ENCODE measurements around the gene GAB1.

Gene GAB1

GRCh38 chr4:143307531-143307930 is 29.1 kb upstream of the GAB1 start:
- Histone ChIP-seq H2AK5ac (ENCODE audit: low read length) (no peak overlapping the region), H3K36me3 (ENCODE audit: control insufficient read depth, insufficient read depth, low read length) (no peaks in the 10 kb centered on the region), H3K79me2 (ENCODE audit: control insufficient read depth, insufficient read depth, low read length) (no peaks in the 10 kb centered on the region), H3K56ac (ENCODE audit: low read length) (no peak overlapping the region), H3K23ac (ENCODE audit: low read length) (no peak overlapping the region), H2BK15ac (replicated peaks; ENCODE audit: low read depth) (no peak overlapping the region), H3K4me1 (ENCODE audit: control insufficient read depth, low read depth, low read length) (no peaks in the 10 kb centered on the region), H2BK5ac (ENCODE audit: low read length) (no peak overlapping the region), H3K4ac (ENCODE audit: low read depth, low read length) (no peak overlapping the region), H3K18ac (ENCODE audit: low read length) (no peak overlapping the region), H3K27me3 (ENCODE audit: insufficient read depth, low read length, poor library complexity) (no peaks in the 10 kb centered on the region), H3K9ac (ENCODE audit: low read length) (no peak overlapping the region), H3K4me2 (ENCODE audit: low read length) (no peak overlapping the region), H2BK120ac (ENCODE audit: low read depth, low read length) (no peak overlapping the region), H3K79me1 (ENCODE audit: low read length) (no peaks in the 10 kb centered on the region), H3K4me3 (ENCODE audit: low read length) (no peak overlapping the region), H4K5ac (ENCODE audit: low read length) (no peak overlapping the region), H4K8ac (ENCODE audit: low read depth, low read length) (no peak overlapping the region), H3K27ac (ENCODE audit: low read depth, low read length) (no peak overlapping the region)
- no CpG with 5 or more reads among the region's 1 CpG for WGBS (ENCODE audit: extremely low coverage, insufficient coverage, low lambda C conversion rate)
- no peak for DNase-seq

DNA sequence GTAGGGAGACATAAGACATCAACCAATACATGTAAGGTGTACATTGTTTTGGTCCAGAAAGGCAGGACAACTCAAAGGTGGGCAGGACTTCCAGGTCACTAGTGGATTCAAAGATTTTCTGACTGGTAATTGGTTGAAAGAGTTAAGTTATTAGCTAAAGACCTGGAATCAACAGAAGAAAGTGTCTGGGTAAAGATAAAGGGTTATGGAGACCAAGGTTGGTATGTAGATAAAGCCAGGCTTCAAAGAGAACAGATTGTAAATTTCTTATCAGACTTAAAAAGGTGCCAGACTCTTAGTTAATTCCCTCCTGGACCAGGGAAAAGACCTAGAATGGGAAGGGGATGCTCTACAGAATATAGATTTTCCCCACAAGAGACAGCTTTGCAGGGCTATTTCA is 28.3 kb upstream of the GAB1 start:
- Histone ChIP-seq H3K4me3 (ENCODE audit: low read length) (no peak overlapping the region), H3K9ac (ENCODE audit: low read length) (no peak overlapping the region), H3K36me3 (ENCODE audit: control insufficient read depth, insufficient read depth, low read length) (no peaks in the 10 kb centered on the region), H3K79me2 (ENCODE audit: control insufficient read depth, insufficient read depth, low read length) (no peaks in the 10 kb centered on the region), H3K4me1 (ENCODE audit: control insufficient read depth, low read depth, low read length) (no peaks in the 10 kb centered on the region), H3K23ac (ENCODE audit: low read length) (no peak overlapping the region), H2BK15ac (replicated peaks; ENCODE audit: low read depth) (no peak overlapping the region), H3K27me3 (ENCODE audit: insufficient read depth, low read length, poor library complexity) (no peaks in the 10 kb centered on the region), H3K79me1 (ENCODE audit: low read length) (no peaks in the 10 kb centered on the region), H2AK5ac (ENCODE audit: low read length) (no peak overlapping the region), H4K5ac (ENCODE audit: low read length) (no peak overlapping the region), H4K8ac (ENCODE audit: low read depth, low read length) (no peak overlapping the region), H3K4me2 (ENCODE audit: low read length) (no peak overlapping the region), H2BK5ac (ENCODE audit: low read length) (no peak overlapping the region), H3K27ac (ENCODE audit: low read depth, low read length) (no peak overlapping the region), H3K56ac (ENCODE audit: low read length) (no peak overlapping the region), H3K4ac (ENCODE audit: low read depth, low read length) (no peak overlapping the region), H3K18ac (ENCODE audit: low read length) (no peak overlapping the region), H2BK120ac (ENCODE audit: low read depth, low read length) (no peak overlapping the region)
- DNase-seq, result peak; percentile 94

DNA sequence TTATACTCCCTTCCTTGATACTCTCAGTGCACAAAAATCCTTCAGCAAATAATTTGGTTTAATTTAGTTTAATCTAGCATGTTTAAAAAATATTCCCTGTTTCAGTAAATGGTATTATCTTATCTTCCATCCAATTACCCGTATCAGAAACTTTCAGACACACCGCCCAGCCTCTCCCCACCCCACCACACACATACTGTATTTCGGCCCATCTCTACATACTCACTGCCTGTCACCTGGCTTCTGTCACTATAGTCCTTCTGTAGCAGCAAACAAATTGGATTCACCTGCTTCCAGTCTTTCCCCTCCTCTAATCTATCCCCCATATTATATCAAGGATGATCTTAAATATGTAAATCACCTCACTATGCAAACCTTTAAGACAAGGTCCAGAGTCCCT is 24.8 kb upstream of the GAB1 start:
- Histone ChIP-seq H3K79me1 (ENCODE audit: low read length) (no peaks in the 10 kb centered on the region), H4K5ac (ENCODE audit: low read length) (no peak overlapping the region), H3K27ac (ENCODE audit: low read depth, low read length) (no peak overlapping the region), H3K4me3 (ENCODE audit: low read length) (no peak overlapping the region), H2BK15ac (replicated peaks; ENCODE audit: low read depth) (no peak overlapping the region), H3K56ac (ENCODE audit: low read length) (no peak overlapping the region), H3K23ac (ENCODE audit: low read length) (no peak overlapping the region), H2BK5ac (ENCODE audit: low read length) (no peak overlapping the region), H3K9ac (ENCODE audit: low read length) (no peak overlapping the region), H2BK120ac (ENCODE audit: low read depth, low read length) (no peak overlapping the region), H3K18ac (ENCODE audit: low read length) (no peak overlapping the region), H3K4me1 (ENCODE audit: control insufficient read depth, low read depth, low read length) (no peaks in the 10 kb centered on the region), H3K4me2 (ENCODE audit: low read length) (no peak overlapping the region), H2AK5ac (ENCODE audit: low read length) (no peak overlapping the region), H4K8ac (ENCODE audit: low read depth, low read length) (no peak overlapping the region), H3K36me3 (ENCODE audit: control insufficient read depth, insufficient read depth, low read length) (no peaks in the 10 kb centered on the region), H3K4ac (ENCODE audit: low read depth, low read length) (no peak overlapping the region), H3K79me2 (ENCODE audit: control insufficient read depth, insufficient read depth, low read length) (no peaks in the 10 kb centered on the region), H3K27me3 (ENCODE audit: insufficient read depth, low read length, poor library complexity) (no peaks in the 10 kb centered on the region)
- DNase-seq, result no peak
- no CpG with 5 or more reads among the region's 3 CpGs for whole genome bisulfite sequencing (ENCODE audit: extremely low coverage, insufficient coverage, low lambda C conversion rate)

GRCh38 chr4:143313521-143313920 is 23.2 kb upstream of the GAB1 start:
- DNase-seq, result no peak
- Histone ChIP-seq H2BK5ac (ENCODE audit: low read length) (no peak overlapping the region), H3K4ac (ENCODE audit: low read depth, low read length) (no peak overlapping the region), H3K4me3 (ENCODE audit: low read length) (no peak overlapping the region), H3K4me1 (ENCODE audit: control insufficient read depth, low read depth, low read length) (no peaks in the 10 kb centered on the region), H2AK5ac (ENCODE audit: low read length) (no peak overlapping the region), H3K9ac (ENCODE audit: low read length) (no peak overlapping the region), H3K79me1 (ENCODE audit: low read length) (no peaks in the 10 kb centered on the region), H3K79me2 (ENCODE audit: control insufficient read depth, insufficient read depth, low read length) (no peaks in the 10 kb centered on the region), H3K4me2 (ENCODE audit: low read length) (no peak overlapping the region), H3K56ac (ENCODE audit: low read length) (no peak overlapping the region), H2BK15ac (replicated peaks; ENCODE audit: low read depth) (no peak overlapping the region), H4K5ac (ENCODE audit: low read length) (no peak overlapping the region), H3K27me3 (ENCODE audit: insufficient read depth, low read length, poor library complexity) (no peaks in the 10 kb centered on the region), H4K8ac (ENCODE audit: low read depth, low read length) (no peak overlapping the region), H3K23ac (ENCODE audit: low read length) (no peak overlapping the region), H2BK120ac (ENCODE audit: low read depth, low read length) (no peak overlapping the region), H3K36me3 (ENCODE audit: control insufficient read depth, insufficient read depth, low read length) (no peaks in the 10 kb centered on the region), H3K27ac (ENCODE audit: low read depth, low read length) (no peak overlapping the region), H3K18ac (ENCODE audit: low read length) (no peak overlapping the region)
- no CpG with 5 or more reads among the region's 1 CpG for WGBS (ENCODE audit: extremely low coverage, insufficient coverage, low lambda C conversion rate)

DNA sequence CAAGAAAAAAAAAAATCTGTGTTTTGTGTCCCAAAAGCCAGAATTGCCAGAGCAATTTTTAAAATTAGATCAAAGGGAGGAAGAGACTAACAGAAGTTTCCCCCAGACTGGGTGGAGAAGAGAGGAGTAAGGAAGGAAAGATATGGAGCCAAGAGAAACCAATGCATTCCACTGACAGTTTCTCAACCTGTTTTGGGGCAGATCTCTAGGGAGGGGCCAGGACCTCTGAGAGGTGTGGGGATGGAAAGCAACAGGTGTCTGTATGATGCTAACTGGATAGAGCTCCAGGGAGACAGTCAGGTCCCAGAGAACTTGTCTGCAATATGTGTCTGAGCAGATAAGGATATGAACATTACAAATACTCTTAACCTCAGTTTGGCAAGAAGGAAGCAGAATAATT is 22.7 kb upstream of the GAB1 start:
- no peaks in the 10 kb centered on the region for H3K79me1 ChIP-seq (ENCODE audit: low read length)
- no peak overlapping the region for H3K56ac ChIP-seq (ENCODE audit: low read length)
- no peak overlapping the region for H2BK5ac ChIP-seq (ENCODE audit: low read length)
- H3K4ac ChIP-seq (ENCODE audit: low read depth, low read length), result no peak overlapping the region
- H3K4me1 ChIP-seq (ENCODE audit: control insufficient read depth, low read depth, low read length), result no peaks in the 10 kb centered on the region
- no peak overlapping the region for H2AK5ac ChIP-seq (ENCODE audit: low read length)
- no peak overlapping the region for H3K23ac ChIP-seq (ENCODE audit: low read length)
- no peak overlapping the region for H3K9ac ChIP-seq (ENCODE audit: low read length)
- H3K79me2 ChIP-seq (ENCODE audit: control insufficient read depth, insufficient read depth, low read length), result no peaks in the 10 kb centered on the region
- no peak overlapping the region for H3K27ac ChIP-seq (ENCODE audit: low read depth, low read length)
- no peaks in the 10 kb centered on the region for H3K36me3 ChIP-seq (ENCODE audit: control insufficient read depth, insufficient read depth, low read length)
- no peak overlapping the region for H4K8ac ChIP-seq (ENCODE audit: low read depth, low read length)
- no peak overlapping the region for H3K18ac ChIP-seq (ENCODE audit: low read length)
- no peak overlapping the region for H3K4me2 ChIP-seq (ENCODE audit: low read length)
- no peak overlapping the region for H2BK15ac ChIP-seq (replicated peaks; ENCODE audit: low read depth)
- no peak overlapping the region for H4K5ac ChIP-seq (ENCODE audit: low read length)
- no peak overlapping the region for H3K4me3 ChIP-seq (ENCODE audit: low read length)
- H2BK120ac ChIP-seq (ENCODE audit: low read depth, low read length), result no peak overlapping the region
- no peaks in the 10 kb centered on the region for H3K27me3 ChIP-seq (ENCODE audit: insufficient read depth, low read length, poor library complexity)
- no peak for DNase-seq

DNA sequence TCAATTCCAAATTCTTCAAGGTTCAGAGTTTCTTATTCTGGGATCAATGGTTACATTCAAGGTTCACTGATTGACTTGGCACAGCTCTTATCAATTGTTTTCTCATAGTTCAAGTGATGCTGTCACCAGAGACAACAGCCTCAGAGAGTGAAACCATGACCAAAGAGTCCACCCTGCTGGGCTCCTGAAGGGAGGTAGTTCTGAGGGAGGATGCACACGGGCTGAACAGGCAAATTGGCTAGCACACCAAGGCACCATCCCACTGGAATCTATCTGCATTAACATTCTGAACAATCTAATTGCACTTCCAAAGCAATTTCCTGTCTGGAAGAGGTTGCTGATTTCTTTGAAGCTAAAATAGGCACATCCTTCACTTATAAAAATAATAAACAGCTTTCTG is 16.6 kb upstream of the GAB1 start:
- H3K9ac ChIP-seq (ENCODE audit: low read length), result no peak overlapping the region
- no peak overlapping the region for H4K8ac ChIP-seq (ENCODE audit: low read depth, low read length)
- no peaks in the 10 kb centered on the region for H3K79me1 ChIP-seq (ENCODE audit: low read length)
- H4K5ac ChIP-seq (ENCODE audit: low read length), result no peak overlapping the region
- H2BK15ac ChIP-seq (replicated peaks; ENCODE audit: low read depth), result no peak overlapping the region
- no peaks in the 10 kb centered on the region for H3K27me3 ChIP-seq (ENCODE audit: insufficient read depth, low read length, poor library complexity)
- H2BK120ac ChIP-seq (ENCODE audit: low read depth, low read length), result no peak overlapping the region
- H3K23ac ChIP-seq (ENCODE audit: low read length), result no peak overlapping the region
- no peak overlapping the region for H3K4me3 ChIP-seq (ENCODE audit: low read length)
- no peak overlapping the region for H3K18ac ChIP-seq (ENCODE audit: low read length)
- no CpG with 5 or more reads among the region's 1 CpG for WGBS (ENCODE audit: extremely low coverage, insufficient coverage, low lambda C conversion rate)
- no peaks in the 10 kb centered on the region for H3K79me2 ChIP-seq (ENCODE audit: control insufficient read depth, insufficient read depth, low read length)
- H3K36me3 ChIP-seq (ENCODE audit: control insufficient read depth, insufficient read depth, low read length), result no peaks in the 10 kb centered on the region
- no peak overlapping the region for H2AK5ac ChIP-seq (ENCODE audit: low read length)
- DNase-seq, result no peak
- no peak overlapping the region for H3K4ac ChIP-seq (ENCODE audit: low read depth, low read length)
- H3K4me2 ChIP-seq (ENCODE audit: low read length), result no peak overlapping the region
- no peak overlapping the region for H3K27ac ChIP-seq (ENCODE audit: low read depth, low read length)
- no peak overlapping the region for H3K56ac ChIP-seq (ENCODE audit: low read length)
- H2BK5ac ChIP-seq (ENCODE audit: low read length), result no peak overlapping the region
- no peaks in the 10 kb centered on the region for H3K4me1 ChIP-seq (ENCODE audit: control insufficient read depth, low read depth, low read length)

Measured in mesendoderm (in vitro differentiated cells).